GM19467 (cell line): ENCODE results near the gene IGF1R.

Experiments
- ATAC-seq: cut with Tn5 transposase; IDR thresholded peaks from one replicate; pipeline ENCODE4 v1.9.1; 2021; ENCODE audit warnings: mild to moderate bottlenecking, moderate library complexity; ENCODE audit not compliant: unreplicated experiment

IGF1R gene

GRCh38 chr15:98815207-98815606 lies 166.9 kb downstream of the IGF1R start:
- ATAC-seq: no peak

- ATAC-seq: no peak
These were observed 169.4 kb downstream of the IGF1R start for GRCh38 chr15:98817745-98818144.

DNA sequence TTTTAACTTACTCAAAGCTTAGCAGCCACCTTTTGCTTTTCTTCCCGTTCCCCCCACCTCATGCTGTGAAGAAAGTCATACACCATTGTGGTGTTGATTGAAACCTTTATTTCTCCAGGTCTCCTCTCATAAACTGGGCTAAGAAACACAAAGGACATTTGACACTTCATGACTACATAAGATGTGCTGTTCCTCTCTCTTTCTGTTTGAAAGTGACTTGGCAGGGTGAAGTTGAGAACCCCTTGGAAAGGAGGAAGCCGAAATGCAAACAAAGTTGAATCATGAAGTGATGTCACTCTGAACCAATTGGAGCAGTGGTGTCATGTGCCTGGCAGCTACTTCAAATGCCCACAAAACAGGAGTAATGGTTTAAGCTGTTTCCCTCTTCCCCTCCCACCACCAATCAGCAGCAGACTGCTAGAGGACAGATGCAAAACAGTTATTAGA lies 174.7 kb downstream of the IGF1R start:
- ATAC-seq: no peak

- ATAC-seq: no peak
These were observed 175.3 kb downstream of the IGF1R start for GRCh38 chr15:98823616-98824015.

- ATAC-seq: no peak
These were observed 176.3 kb downstream of the IGF1R start for GRCh38 chr15:98824595-98824994.

GRCh38 chr15:98826658-98827057 lies 178.3 kb downstream of the IGF1R start:
- ATAC-seq: no peak

GRCh38 chr15:98827217-98827616 lies 178.9 kb downstream of the IGF1R start:
- ATAC-seq: no peak

- ATAC-seq: no peak
These were observed 181.8 kb downstream of the IGF1R start for GRCh38 chr15:98830034-98830634.

DNA sequence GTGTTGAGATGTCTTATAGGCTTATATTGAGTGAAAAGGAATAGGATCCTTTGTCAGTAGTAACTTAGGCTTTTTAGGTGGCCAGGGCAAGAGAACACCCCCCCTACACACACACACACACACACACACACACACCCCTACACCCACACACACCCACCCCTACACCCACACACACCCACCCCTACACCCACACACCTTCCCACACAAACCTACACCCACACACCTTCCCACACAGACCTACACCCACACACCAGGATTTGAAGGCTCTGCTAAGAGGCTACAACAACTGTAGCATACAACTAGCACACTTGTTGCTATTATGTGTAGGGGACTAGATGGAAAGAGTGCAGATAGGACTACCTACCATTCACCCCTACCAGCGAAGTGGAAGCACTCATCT lies 186.6 kb downstream of the IGF1R start:
- no peak for ATAC-seq

- ATAC-seq: no peak
These were observed 187.5 kb downstream of the IGF1R start for GRCh38 chr15:98835876-98836275.

DNA sequence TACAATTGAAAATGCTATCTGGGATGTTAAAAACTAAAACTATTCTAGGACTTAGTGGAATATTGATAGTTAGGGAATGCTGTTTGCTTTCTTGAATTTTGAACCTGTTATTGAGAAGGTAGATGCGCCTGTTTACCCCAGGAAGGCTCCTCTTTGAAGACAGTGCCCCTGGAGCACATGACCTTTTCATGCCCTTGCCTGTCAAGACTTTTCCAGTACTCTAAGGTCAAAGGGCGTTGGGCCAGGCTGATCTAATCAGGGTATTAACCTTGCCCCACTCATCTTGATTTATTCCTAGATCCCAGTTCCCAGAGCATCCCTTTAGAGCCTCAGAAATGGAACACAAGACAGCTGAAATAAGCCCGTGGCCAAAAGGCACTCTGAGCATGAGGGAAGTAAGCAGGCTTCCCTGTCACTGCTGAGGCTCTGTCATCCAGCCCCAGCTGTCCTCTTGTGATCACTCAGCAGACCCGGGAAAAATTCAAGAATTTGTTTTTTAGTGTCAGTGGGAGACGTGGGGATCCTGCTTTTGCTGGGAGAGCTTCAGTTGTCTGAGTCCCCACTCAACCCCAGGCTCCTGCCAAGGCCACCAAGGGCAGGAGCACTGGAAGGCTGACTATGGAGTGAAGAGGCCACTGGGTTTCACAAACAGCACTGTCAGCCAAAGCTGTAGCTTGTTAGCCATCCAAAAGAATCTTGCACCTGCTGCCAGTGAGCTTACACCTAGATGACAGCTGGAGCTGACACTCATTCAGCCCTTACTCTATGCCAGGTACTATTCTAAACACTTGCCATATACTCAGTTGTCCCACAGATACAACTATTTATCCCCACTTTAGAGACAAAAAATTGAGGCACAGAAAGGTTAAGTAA lies 190.3 kb downstream of the IGF1R start:
- ATAC-seq: no peak

DNA sequence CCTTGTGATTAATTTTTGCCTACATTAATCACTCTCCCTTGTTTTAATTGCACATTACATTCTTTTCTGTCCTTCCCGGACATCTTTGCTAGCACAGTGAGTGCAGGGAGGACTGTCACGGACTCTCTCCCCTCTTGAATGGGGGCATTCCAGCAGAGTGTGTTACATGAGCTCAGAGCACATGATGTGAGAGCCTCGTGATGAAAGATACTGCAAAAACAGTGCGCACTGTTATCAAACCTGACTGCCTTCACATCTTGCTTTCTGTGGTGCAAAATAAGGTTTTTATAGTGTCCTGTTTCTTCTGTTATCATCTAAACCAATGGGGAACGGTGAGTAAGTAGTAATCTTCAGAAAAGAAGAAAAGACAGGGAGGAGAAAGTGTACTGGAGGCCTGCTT lies 191.7 kb downstream of the IGF1R start:
- ATAC-seq: no peak

- no peak for ATAC-seq
These were observed 193.2 kb downstream of the IGF1R start for GRCh38 chr15:98841419-98841970.

- no peak for ATAC-seq
These were observed 194.0 kb downstream of the IGF1R start for GRCh38 chr15:98842192-98842972.

DNA sequence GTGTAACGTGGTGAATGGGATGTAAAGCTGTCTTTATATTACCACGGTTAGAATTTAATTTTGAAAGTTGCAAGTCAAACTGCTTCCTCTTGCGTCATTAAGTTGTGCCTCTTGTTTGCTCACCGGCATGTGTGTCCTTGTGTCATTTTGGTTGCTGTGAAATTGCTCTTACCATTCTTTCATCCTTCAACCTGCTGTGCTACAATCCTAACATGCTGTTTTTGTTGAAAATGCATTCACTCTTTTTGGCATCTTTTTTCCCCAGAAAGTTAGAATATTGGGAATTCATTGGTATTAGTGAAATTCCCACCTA lies 194.6 kb downstream of the IGF1R start:
- no peak for ATAC-seq

- no peak for ATAC-seq
These were observed 195.5 kb downstream of the IGF1R start for GRCh38 chr15:98843844-98844243.

DNA sequence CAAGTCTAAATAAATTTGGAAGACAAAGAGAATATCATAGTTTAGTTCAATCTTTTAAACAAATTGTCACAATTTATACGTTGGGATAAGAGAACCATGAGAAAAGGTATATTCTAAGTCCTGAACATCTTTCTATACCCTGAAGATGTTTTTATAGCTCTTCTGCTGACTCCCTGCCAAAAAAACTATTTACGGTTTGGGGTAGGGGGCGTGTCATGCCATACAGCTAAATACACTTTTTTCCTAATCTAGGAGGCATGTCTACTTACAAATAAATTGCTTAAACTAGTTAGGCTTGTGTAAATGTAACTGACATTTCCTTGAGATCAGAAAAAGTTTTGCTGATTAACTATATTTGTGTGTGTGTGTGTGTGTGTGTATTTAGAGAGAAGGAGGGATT lies 195.9 kb downstream of the IGF1R start:
- no peak for ATAC-seq

GRCh38 chr15:98845138-98845884 lies 197.0 kb downstream of the IGF1R start:
- ATAC-seq: no peak

- peak; percentile 36 for ATAC-seq
These were observed 202.7 kb downstream of the IGF1R start for GRCh38 chr15:98850961-98851572.

GRCh38 chr15:98853161-98853560 lies 204.8 kb downstream of the IGF1R start:
- peak; percentile 36 for ATAC-seq
